T-helper 1 cell treated with Interleukin-12 subunit alpha and Interleukin-12 subunit beta and Interleukin-4 antibody, amounts not matched to agents 30 ng/mL and 1 ng/mL, for 36 hours (primary cell): ENCODE measurements around the gene PRTG. TPM values are rescaled to one million over a fixed set of nuclear protein-coding genes. Genes with fewer than 3 reads are reported as not detected.
"Not testable (repeated sequence)": the region's sequence is repeated elsewhere in the genome, so short reads cannot be mapped to it uniquely, and the experiment has no call there.

Experiments used
- intact Hi-C: fragments of 100-400 bp; cut with micrococcal nuclease; formaldehyde crosslinking; loops from one replicate; pipeline ENCODE4 v1.15.1; 2024
- total RNA-seq: library from RNA; stranded (reverse); gene quantifications from 2 replicates; pipeline ENCODE4 v1.2.3, GENCODE V29; 2022

Gene PRTG
- total RNA-seq, 1 donor from 2014 or later: not detected

DNA sequence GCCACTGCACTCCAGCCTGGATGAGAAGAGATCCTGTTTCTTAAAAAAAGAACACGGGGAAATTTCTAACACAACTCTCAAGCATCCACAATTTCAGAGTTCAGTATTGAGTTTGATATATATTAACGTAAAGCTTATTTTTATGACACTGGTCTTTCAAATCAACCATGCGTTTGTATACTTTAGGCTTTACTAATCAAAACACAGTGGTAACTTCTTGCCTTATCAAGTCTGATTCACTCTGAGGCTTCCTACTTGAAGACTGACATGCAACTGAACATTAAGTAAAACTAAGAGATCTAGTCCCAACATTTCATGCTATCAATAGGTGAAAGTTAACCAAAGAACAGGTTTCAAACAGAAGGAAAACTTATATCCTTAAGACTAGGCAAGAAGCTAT is 46.7 kb downstream of the PRTG start:
- intact Hi-C loops: no loop called here

GRCh38 chr15:55695432-55695831 is 47.5 kb downstream of the PRTG start:
- intact Hi-C loops: no loop called here

DNA sequence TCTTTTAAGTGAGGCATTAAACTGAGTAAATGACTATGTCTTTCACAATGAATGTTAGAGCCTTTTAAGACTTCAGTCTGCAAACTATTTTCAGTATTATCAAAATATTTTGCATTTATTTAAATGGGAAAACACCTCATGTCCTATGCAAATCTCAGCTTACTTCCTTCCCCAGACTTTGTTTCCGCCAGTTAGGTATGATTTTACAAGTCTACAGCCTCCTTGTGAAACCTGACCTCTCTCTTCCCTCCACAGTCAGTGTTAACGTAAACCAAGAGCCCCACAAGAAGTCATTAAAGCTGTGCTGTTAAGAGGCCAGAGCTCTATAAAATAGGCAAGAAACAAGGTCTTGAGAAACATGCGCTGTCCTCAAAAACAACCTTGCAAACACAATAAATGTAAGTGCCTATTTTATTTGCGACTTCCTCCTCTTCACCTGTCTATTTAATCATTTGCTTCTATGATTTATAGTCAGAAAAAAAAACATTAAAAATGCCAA is 48.3 kb downstream of the PRTG start:
- intact Hi-C loops: no loop called here

- intact Hi-C loops: not testable (repeated sequence)
Observed at GRCh38 chr15:55693116-55693515, 49.8 kb downstream of the PRTG start.

DNA sequence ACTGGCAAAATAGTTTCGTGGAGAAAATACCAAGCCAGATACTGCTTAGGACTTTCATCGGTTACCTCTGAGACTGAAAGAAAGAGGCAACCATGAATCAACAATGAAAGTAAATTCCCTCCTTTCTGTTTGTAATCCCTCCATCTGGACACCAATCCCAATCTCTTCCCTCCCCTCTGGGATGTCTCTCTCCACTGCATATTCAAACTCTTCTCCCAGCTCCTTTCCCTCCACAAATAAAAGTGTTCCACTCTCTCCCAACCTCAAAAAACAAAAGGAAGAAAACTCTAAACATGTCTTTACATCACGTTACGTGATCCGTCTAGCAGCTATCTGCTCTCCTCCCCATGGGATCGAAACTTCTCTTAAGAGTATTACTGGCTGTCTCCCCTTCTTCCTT is 55.2 kb downstream of the PRTG start:
- intact Hi-C loops: no loop called here

GRCh38 chr15:55685286-55685685 is 57.7 kb downstream of the PRTG start:
- intact Hi-C loops: no loop called here

- intact Hi-C loops: loop anchor here (2.0 kb wide), 1 partner anchor 35 kb away; no protein-coding TSS in a partner anchor
Observed at GRCh38 chr15:55683376-55683775, 59.6 kb downstream of the PRTG start.

DNA sequence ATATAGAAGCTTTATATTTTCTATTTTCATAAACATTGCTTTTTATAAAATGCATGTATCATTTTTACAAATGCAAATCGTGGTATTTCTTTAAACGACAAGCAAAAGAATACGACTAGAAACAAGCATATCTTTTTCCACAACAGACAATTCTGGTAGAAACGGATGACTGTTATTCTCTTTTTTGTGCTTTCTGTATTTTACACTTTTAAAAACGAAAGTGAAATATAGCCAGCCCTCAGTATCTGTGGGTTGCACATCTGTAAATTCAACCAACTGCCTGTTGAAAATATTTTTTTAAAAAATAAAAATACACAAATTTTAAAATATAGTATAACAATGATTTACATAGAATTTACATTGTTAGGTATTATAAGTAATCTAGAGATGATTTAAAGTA is 61.3 kb downstream of the PRTG start:
- intact Hi-C loops: loop anchor here (1.0 to 2.0 kb wide), 2 partner anchors 33 to 273 kb away; partner anchors contain the start of genes CCPG1 and PIERCE2

- intact Hi-C loops: no loop called here
Observed at GRCh38 chr15:55676507-55676906, 66.4 kb downstream of the PRTG start.

DNA sequence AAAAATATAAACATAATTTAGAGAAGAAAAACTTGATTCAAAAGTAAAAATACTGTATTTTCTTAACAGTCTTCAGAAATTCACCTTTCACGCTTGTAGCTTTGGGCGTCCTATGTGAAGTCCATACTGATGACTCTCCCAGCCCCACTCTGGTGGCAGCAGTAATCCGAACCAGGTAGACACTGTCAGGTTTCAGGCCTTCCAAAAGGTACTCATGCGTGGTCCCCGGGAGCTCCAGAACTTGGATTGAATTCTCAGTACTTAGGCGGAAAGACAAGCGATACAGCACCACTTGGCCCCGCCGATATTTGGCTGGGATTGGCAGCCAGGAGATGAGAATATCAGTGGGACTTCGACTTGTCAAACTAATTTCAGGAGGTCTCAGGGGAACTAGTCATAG is 69.7 kb downstream of the PRTG start:
- intact Hi-C loops: no loop called here

GRCh38 chr15:55669270-55669669 is 73.7 kb downstream of the PRTG start:
- intact Hi-C loops: no loop called here

- intact Hi-C loops: no loop called here
Observed at GRCh38 chr15:55665605-55666227, 77.2 kb downstream of the PRTG start.

DNA sequence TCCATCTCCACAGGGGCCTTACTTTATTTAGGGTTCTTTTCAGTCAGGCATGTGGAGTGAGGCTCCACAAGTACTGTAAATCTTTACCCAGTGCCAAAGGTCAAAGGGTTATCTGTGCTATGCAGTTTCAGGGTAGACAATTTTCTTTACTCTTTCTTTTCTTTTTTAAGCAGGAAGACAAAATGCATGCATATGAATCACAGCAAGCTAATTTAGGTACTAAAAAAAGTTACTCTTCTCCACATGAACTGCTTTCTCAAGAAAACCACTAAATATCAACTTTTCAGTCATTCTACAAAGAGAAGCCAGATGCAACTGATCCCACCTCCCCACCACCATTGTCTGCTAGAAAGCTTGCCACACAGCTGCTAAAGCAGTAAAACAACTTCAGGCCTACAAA is 81.5 kb downstream of the PRTG start:
- intact Hi-C loops: no loop called here

DNA sequence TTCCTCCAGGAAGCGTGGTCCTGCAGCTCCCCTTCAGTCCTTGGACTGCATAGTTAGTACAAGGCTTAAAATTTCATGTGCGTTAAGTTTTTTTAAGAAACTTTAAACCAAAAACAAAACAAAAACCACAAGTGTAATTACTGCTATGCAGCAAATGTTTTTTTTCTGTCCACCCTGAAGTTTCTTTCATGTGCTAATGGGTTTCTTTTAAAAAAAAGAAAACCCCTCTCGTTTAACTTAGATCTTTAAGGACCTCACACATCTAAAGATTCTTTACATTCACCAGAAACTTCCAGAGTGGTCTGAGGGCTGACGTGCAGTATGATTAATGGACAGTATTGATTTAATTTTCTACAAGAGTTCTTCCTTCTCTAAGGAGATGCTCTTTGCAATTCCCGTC is 82.8 kb downstream of the PRTG start:
- intact Hi-C loops: no loop called here

- intact Hi-C loops: no loop called here
Observed at GRCh38 chr15:55659481-55659880, 83.5 kb downstream of the PRTG start.

GRCh38 chr15:55658886-55659285 is 84.1 kb downstream of the PRTG start:
- intact Hi-C loops: no loop called here

GRCh38 chr15:55654561-55655031 is 88.4 kb downstream of the PRTG start:
- intact Hi-C loops: no loop called here

- intact Hi-C loops: no loop called here
Observed at GRCh38 chr15:55652909-55653495, 90.0 kb downstream of the PRTG start.

DNA sequence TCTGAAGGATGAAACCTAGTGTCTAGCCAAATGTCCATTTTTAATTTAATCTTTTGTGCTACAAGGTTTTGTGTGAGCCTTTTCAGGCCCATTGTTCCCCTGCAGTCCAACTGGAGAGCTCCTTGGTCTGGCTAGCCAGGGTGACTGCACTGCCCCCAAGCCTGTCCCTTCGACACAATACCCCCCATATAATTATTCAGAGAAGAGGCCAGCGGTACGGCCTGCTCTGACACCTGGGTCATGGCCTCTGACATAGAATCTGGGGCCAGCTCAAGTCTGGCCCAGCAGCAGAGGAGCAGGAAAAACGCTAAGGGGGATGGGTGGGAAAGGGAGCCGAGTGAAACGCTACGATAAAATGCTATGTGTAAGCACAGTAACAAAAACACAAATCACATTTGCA is 90.6 kb downstream of the PRTG start:
- intact Hi-C loops: no loop called here

DNA sequence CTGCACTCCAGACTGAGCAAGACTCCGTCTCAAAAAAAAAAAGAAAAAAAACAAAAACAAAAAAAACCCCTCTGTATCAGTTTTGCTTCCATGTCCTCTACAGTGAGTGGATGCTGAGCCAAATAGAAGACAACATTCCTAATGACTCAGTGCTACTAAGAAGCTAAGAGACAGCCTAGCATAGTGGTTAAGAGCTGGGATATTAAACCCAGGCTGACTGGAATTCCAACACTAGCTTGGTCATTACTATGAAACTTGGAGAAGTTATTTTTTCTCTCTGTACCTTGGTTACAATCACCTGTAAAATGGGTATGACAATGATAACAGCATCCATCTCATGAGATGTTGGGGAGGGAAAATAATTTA is 93.9 kb downstream of the PRTG start:
- intact Hi-C loops: loop anchor here (2.0 to 5.0 kb wide), 3 partner anchors 34 to 268 kb away; no protein-coding TSS in a partner anchor

DNA sequence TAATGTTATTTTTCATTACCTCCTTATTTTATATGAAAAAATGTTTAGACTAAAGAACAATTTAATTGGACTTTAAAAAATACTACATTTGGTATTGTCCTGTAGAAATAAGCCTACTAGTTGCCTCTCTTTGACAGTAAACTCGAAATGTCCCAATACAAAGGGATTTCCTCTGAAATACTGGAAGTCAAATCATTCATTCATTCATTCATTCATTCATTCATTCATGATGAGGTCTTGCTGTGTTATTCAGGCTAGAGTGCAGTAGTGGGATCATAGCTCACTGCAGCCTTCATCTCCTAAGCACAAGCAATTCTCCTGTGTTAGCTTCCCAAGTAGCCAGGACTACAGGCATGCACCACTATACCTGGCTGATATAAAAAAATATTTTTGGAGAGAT is 104.2 kb downstream of the PRTG start:
- intact Hi-C loops: no loop called here

DNA sequence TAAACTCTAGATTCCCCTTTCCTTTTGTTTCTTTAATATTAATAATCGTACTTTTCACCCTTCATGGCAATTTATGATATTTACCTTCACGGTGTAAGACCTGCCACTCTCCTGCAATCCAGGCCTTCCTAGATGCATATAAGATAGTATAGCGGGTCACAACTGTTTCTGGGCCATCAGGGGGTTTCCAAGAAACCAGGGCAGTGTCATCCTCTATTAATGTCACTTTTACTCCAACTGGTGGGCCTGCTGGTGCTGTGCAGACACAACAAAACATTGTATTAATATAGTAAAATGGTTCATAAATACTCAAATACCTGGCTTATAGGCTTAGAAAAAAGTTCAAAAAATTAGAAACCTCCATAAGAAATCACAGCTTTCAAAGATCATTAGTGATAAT is 105.9 kb downstream of the PRTG start:
- intact Hi-C loops: no loop called here

GRCh38 chr15:55633731-55634130 is 109.2 kb downstream of the PRTG start:
- intact Hi-C loops: no loop called here
